Iris pigment epithelial cell (primary cell): ENCODE results near the gene HSD17B14.
"Not testable (repeated sequence)": the region's sequence is repeated elsewhere in the genome, so short reads cannot be mapped to it uniquely, and the experiment has no call there.

Source experiments
- DNase-seq: peaks from one replicate; pipeline ENCODE4 v3.0.0-alpha.2; 2011; ENCODE audit warnings: low read depth

HSD17B14 gene

DNA sequence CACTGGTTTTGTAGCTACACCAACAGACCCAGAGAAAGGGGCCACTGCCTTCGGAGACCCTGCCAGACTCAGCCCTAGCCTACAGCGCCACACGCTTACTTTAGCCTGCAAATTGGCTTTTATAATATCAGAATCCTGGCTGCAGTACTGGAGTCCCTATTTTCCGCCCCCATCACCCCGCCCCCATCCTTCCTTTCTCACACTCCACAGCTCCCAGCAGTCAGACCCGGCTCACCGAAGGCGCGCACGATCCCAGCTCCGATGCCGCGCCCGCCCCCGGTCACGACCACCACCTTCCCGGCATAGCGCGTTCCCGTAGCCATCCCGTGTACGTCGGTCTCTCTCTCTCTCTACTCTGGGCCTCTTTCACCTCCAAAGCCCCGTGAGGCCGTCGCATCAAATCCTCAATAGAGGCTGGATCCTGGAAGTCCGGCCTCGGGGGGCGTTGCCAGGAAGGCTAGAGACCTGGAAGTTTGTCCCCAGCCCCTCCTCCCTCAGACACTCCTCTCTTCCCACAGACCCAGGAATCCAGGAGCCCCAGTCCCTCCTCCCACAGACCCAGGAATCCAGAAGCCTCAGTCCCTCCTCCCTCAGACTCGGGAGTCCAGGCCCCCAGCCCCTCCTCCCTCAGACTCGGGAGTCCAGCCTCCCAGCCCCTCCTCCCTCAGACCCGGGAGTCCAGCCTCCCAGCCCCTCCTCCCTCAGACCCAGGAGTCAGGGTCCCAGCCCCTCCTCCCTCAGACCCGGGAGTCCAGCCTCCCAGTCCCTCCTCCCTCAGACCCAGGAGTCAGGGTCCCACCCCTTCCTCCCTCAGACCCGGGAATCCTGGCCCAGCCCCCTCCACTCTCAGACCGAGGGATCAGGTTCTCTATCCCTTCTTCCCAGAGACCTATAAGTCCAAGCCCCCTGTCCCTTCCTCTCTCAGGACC, at the start of gene HSD17B14:
Gene HSD17B14, minus strand, starts transcription at position 403 of the 929 bp plus-strand sequence. Its CDS starts 80 bp downstream, at position 323.
- peak; percentile 38 for DNase-seq

DNA sequence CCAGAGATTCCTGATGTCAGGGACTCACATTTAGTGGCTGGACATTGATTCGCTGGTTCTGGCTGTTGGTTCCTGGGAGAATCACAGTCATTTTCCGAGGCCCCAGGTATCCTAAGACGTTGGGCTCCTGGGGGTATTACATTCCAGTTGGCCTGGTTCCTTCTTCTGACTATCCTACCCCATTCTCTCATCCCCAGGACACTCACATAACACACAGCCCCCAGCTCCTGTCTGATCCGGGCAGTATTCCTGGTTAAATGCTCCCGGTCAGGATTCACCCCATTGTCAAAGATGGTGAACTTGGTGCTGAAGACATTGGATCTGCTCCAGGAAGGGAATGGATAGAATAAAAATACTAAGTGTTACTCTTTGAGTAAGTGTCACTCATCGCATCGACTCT, 47.4 kb upstream of the HSD17B14 start:
- DNase-seq, result no peak

DNA sequence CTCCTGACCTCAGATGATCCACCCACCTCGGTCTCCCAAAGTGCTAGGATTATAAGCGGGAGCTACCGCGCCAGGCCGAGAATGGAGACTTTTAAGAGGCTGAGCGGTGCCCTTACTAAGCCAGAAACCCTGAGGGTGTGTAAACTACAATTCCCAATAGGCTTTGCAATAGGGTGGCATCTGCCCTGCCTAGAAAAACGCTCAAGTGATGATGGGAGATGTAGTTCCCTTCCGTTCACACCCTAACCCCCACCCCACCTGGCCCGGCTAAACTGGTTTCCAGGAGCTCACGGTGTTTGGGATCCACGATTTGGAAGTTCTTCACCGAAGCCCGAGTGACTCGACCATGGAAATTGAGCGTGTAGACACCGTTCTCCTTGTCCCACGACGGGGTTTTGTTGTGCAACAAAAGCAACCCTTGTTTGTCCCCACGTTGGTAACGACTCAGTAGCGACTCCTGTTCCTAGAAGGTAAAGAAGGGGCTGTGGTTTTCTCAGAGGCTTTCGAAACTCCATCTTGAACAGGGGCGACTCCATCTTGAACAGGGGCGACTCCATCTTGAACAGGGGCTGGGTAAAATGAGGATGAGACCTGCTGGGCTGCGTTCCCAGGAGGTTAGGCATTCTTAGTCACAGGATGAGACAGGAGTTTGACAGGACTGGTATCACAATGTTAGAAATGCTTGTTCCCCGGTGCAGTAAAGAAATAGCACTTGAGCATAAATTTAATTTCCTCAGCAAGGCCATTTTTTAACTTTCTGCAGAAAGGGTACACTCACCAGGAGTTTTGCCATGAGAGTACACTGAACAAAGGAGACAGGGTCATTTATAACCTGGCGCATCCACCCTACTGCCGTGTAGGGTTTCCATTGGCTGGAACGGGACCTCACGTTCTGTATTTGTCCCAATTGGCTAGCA, 45.7 kb upstream of the HSD17B14 start:
- no peak for DNase-seq

DNA sequence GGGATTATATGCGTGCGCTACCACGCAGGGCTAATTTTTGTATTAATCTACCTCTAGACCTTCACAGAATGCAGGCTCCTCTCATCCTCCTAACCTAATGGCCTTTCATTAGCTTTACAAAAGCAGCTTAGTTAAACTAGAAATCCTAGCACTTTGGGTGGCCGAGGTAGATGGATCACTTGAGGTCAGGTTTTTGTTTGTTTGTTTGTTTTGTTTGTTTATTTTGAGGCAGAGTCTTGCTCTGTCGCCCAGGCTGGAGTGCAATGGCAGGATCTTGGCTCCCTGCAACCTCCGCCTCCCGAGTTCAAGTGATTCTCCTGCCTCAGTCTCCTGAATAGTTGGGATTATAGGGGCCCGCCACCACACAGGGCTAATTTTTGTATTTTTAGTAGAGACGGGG, 43.4 kb upstream of the HSD17B14 start:
- not testable (repeated sequence) for DNase-seq

DNA sequence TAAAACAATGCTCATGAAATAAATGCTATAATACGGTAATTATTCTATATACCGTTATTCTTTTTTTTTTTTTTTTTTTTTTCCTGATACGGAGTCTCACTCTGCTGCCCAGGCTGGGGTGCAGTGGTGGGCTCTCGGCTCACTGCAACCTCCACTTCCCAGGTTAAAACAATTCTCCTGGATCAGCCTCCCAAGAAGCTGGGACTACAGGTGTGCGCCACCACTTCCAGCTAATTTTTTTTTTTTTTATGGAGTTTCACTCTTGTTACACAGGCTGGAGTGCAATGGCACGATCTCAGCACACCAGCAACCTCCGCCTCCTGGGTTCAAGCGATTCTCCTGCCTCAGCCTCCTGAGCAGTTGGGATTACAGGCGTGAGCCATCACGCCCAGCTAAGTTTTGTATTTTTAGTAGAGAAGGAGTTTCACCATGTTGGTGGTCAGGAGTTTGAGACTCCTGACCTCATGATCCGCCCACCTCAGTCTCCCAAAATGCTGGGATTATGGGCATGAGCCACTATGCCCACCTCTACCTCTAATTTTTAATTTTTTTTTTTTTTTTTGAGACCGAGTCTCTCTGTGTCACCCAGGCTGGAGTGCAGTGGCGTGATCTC, 42.8 kb upstream of the HSD17B14 start:
- DNase-seq, result no peak

DNA sequence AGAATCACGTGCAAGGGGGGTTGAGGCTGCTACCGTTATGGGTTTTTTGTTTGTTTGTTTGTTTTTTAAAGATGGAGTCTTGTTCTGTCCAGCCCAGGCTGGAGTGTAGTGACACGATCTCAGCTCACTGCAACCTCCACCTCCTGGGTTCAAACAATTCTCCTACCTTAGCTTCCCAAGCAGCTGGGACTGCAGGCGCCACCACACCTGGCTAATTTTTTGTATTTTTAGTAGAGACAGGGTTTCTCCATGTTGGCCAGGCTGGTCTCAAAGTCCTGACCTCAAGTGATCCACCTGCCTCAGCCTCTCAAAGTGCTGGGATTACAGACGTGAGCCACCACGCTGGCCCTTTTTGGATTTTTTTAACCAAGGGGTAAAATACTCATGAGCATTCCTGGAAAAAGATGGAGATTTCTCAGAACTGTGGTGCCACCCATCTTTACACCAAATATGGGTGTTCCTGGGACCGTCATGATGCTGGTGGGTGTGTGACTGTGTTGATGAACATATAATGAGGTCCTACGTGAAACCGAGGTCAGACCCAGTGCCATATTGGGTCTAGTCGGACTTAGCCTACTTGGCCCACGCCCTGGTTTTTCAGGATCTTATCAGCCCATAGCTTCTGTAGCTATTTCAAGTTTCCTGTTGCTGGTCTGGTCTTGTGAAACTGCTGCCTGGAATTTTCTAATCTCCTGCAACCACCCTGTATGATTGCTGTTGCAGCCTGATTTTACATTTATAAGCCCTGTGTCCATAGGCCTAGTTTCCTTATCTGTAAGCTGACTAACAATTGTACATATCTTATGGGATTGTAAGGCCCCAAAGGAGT, 42.1 kb upstream of the HSD17B14 start:
- peak; percentile 64 for DNase-seq

DNA sequence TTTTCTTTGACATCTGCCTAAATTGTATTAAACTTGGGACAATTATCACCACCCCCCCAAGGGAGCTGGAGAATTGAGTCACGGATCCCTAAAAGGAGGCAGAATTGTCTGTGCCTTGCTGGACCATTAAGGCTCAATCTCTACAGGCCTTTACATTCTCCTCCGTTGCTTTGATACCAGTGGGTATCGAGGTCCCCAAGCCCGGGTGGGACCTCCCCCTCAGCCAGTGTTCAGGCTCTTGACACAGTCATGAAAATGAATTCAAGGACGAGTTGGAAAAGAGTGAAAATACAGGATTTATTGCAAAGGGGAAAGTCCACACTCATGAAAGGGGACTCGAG, 41.5 kb upstream of the HSD17B14 start:
- DNase-seq, result no peak

DNA sequence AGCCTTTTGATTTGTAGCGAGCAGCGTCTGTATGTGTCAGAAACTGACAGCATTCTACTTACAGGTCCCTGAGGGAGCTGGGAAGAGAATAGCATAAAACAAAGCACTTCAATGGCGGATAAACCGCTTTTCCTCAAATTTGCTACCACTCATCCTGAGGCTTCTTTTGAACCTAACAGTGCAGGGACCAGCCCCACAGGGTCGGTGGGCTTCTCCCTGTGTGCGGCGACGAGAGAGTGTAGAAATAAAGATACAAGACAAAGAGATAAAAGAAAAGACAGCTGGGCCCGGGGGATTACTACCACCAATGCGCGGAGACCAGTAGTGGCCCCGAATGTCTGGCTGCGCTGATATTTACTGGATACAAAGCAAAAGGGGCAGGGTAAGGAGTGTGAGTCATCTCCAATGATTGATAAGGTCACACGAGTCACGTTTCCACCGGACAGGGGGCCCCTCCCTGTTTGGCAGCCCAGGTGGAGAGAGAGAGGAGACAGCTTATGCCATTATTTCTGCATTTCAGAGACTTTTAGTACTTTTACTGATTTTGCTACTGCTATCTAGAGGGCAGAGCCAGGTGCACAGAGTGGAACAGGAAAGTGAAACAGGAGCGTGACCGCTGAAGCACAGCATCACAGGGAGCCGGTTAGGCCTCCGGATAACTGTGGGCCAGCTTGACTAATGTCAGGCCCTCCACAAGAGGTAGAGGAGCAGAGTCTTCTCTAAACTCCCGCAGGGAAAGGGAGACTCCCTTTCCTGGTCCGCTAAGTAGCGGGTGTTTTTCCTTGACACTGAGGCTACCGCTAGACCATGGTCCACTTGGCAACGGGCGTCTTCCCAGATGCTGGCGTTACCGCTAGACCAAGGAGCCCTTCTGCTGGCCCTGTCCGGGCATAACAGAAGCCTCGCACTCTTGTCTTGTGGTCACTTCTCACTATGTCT, 40.0 kb upstream of the HSD17B14 start:
- not testable (repeated sequence) for DNase-seq

DNA sequence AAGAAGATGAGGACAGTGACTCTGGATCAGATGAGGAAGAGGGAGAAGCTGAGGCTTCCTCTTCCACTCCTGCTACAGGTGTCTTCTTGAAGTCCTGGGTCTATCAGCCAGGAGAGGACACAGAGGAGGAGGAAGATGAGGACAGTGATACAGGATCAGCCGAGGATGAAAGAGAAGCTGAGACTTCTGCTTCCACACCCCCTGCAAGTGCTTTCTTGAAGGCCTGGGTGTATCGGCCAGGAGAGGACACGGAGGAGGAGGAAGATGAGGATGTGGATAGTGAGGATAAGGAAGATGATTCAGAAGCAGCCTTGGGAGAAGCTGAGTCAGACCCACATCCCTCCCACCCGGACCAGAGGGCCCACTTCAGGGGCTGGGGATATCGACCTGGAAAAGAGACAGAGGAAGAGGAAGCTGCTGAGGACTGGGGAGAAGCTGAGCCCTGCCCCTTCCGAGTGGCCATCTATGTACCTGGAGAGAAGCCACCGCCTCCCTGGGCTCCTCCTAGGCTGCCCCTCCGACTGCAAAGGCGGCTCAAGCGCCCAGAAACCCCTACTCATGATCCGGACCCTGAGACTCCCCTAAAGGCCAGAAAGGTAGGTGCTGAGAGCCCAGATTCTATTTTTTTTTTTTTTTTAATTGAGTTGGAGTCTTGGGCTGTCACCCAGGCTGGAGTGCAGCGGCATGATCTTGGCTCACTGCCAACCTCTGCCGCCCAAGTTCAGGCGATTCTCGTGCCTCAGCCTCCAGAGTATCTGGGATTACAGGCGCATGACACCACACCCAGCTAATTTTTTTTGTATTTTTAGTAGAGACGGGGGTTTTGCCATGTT, 38.2 kb upstream of the HSD17B14 start:
- peak; percentile 62 for DNase-seq

DNA sequence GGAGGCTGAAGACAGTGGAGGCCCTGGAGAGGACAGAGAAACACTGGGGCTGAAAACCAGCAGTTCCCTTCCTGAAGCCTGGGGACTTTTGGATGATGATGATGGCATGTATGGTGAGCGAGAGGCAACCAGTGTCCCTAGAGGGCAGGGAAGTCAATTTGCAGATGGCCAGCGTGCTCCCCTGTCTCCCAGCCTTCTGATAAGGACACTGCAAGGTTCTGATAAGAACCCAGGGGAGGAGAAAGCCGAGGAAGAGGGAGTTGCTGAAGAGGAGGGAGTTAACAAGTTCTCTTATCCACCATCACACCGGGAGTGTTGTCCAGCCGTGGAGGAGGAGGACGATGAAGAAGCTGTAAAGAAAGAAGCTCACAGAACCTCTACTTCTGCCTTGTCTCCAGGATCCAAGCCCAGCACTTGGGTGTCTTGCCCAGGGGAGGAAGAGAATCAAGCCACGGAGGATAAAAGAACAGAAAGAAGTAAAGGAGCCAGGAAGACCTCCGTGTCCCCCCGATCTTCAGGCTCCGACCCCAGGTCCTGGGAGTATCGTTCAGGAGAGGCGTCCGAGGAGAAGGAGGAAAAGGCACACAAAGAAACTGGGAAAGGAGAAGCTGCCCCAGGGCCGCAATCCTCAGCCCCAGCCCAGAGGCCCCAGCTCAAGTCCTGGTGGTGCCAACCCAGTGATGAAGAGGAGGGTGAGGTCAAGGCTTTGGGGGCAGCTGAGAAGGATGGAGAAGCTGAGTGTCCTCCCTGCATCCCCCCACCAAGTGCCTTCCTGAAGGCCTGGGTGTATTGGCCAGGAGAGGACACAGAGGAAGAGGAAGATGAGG, 37.4 kb upstream of the HSD17B14 start:
- DNase-seq, result no peak

DNA sequence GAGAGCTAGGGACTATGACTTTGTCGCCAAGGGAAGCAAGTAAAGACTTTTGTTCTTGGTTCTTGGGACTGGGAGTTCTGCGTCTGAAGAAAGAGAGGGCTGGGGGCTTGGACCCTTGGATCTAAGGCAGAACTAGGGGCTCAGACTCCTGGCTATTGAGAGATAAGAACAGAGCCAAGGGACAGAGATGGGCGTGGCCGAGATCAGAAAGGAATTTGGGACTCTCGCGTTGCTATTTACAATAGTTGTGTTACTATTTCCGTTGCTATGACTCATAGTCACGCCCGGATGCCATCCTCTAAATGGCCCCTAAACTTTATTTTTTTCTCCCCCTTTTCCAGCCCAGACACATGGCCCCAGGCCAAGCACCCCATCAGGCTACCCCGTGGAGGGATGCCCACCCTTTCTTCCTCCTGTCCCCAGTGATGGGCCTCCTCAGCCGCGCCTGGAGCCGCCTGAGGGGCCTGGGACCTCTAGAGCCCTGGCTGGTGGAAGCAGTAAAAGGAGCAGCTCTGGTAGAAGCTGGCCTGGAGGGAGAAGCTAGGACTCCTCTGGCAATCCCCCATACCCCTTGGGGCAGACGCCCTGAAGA, 36.7 kb upstream of the HSD17B14 start:
- peak; percentile 94 for DNase-seq

DNA sequence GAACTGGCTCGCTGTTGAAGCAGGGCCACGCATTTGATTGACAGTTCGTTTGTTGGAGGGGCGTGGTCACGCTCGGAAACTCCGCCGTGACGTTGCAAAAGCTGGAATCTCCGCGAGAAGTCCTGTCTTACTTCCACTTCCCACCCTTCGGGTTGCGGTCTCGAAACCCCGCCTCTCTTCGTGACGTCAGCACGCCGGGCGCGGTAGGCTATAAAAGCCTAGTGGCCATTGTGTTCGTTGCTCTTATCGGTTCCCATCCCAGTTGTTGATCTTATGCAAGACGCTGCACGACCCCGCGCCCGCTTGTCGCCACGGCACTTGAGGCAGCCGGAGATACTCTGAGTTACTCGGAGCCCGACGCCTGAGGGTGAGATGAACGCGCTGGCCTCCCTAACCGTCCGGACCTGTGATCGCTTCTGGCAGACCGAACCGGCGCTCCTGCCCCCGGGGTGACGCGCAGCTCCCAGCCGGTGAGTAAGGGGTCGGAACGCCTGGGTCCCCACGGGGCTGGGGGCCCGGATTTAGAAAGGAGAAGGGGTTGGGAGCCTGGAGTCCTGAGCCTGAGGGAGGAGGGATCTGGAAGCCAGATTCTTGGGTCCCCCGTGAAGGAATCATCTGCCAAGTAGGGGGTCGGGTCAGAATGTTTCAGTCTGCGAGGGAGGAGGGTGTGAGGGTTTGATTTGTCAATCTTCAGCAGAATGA, 36.0 kb upstream of the HSD17B14 start, which contains the start of gene PPP1R15A:
Gene PPP1R15A, plus strand, starts transcription at position 240 of the 702 bp plus-strand sequence. CDS start 813 bp downstream, outside the sequence.
- peak; percentile 95 for DNase-seq

DNA sequence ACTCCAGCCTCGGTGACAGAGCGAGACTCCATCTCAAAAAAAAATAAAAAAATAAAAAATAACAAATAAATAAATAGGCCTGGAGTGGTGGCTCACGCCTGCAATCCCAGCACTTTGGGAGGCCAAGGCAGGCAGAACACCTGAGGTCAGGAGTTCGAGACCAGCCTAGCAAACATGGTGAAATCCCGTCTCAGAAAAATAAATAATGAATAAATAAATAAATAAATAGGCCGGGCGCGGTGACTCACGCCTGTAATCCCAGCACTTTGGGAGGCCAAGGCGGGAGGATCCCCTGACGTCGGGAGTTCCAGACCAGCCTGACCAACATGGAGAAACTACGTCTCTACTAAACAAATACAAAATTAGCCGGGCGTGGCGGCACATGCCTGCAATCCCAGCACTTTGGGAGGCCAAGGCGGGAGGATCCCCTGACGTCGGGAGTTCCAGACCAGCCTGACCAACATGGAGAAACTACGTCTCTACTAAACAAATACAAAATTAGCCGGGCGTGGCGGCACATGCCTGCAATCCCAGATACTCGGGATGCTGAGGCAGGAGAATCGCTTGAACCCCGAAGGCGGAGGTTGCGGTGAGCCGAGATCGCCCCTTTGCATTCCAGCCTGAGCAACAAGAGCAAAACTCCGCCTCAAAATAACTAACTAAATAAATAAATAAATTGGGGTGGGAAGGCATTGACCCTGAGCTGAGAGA, 35.3 kb upstream of the HSD17B14 start:
- not testable (repeated sequence) for DNase-seq

DNA sequence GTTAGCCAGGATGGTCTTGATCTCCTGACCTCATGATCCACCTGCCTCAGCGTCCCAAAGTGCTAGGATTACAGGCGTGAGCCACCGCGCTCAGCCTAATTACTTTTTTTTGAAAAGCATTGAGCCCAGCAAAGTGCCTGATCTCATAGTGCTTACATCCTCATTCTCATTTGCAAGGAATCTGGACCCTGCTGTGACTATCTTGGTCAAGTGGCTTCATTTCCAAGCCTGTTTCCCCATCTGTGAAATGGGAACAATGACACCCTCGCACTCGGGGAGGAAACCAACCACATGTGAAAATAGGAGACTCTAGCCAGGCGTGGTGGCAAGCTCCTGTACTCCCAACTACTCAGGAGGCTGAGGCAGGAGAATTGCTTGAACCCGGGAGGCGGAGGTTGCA, 33.8 kb upstream of the HSD17B14 start:
- DNase-seq, result no peak

DNA sequence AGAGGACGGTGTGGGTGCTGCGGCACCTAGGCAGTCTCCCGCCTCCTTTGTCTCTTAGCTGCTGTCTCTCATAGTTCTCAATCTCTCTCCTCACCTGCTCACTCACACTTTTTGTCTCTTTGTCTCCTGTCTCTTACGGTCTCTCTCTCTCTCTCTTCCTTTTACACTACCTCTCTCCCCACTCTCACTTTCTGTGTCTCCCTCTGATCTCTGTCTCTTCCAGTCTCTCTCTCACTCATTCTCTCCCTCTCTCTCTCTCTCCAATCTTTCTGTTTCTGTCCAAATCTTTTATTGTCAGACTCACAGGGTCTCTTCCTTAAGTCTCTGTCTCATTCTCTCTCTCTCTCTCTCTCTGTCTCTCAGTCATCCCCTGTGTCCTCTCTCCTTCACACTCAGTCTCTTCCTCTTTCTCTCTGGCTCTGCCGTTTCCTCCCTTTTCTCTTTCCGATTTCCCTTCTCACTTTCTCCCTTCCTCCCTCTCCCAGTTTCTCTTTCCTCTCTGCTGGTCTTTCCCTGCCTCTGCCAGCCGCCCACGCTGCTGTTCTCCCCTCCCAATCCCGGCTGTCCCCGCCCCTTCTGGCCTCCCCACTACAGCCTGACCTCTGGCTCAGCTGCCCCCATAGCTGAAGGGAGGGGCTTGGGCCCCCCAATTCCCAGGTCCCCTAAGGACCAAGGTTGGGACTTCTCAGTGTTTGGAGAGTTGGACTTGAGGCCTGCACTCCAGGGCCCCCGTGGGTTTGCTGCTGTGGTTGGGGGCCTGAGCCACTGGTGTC, 32.0 kb upstream of the HSD17B14 start, which contains the start of gene PLEKHA4:
Gene PLEKHA4, minus strand, starts transcription at position 504 of the 773 bp plus-strand sequence. CDS start 997 bp downstream, outside the sequence.
- DNase-seq, result peak; percentile 49

DNA sequence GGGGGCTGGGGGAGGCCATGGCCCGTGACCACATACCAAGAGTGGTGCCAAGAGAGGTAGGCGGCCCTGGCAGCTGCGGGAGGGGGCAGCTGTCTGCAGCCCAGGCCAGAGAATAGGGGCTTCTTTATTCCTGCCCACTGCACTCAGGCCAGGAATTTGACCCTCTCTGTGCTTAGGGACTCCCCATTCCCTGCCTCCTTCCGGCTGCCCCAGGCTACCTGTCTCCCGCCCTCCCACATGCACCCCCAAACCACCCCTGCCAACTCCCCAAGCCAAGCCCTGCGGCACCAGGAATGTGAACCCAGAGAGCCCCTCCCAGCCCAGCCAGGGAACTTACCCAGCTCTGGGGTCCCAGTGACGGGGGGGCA, 31.4 kb upstream of the HSD17B14 start:
- no peak for DNase-seq
